Measurements from ENCODE around the gene SIRT2.
"Not testable (repeated sequence)": the region's sequence is repeated elsewhere in the genome, so short reads cannot be mapped to it uniquely, and the experiment has no call there.

SIRT2 gene

GRCh38 chr19:38830039-38830733 is 69.2 kb downstream of the SIRT2 start:
- no peak for DNase-seq (ENCODE audit: low read depth)
- no peak for TF ChIP-seq CTCF (IDR thresholded peaks at IDR 0.05; ENCODE audit: low read length, missing control alignments)
- no peak overlapping the region for H3K4me3 ChIP-seq (replicated peaks; ENCODE audit: low read depth, low read length)

GRCh38 chr19:38829203-38829602 is 70.2 kb downstream of the SIRT2 start:
- H3K4me3 ChIP-seq (replicated peaks; ENCODE audit: low read depth, low read length) = not testable (repeated sequence)

More at GRCh38 chr19:38829203-38829602, 70.2 kb downstream of the SIRT2 start:
- peak; percentile 66 for DNase-seq (ENCODE audit: low read depth)
